Parathyroid adenoma (tissue), 2 donors: ENCODE data around the gene DAZAP1.
A peak's percentile ranks its signal among the peaks of the same experiment; 100 is the strongest.

ENCODE experiments used
- H2AFZ ChIP-seq: fragments of 300-600 bp; sonication (generic); one replicate; pipeline ENCODE4 v1.7.0; 2017; ENCODE audit warnings: antibody characterized with exemption, mild to moderate bottlenecking
- H3K27ac ChIP-seq: fragments of 300-600 bp; sonication (generic); one replicate; pipeline ENCODE4 v1.7.0; 2017
- H3K27me3 ChIP-seq: fragments of 300-600 bp; sonication (generic); one replicate; pipeline ENCODE4 v1.7.0; 2017; ENCODE audit warnings: low read length; ENCODE audit not compliant: control insufficient read depth, insufficient read depth
- H3K36me3 ChIP-seq: fragments of 300-600 bp; sonication (generic); one replicate; pipeline ENCODE4 v1.7.0; 2017; ENCODE audit warnings: low read length; ENCODE audit not compliant: control insufficient read depth, insufficient read depth
- H3K4me1 ChIP-seq: fragments of 300-600 bp; sonication (generic); one replicate; pipeline ENCODE4 v1.7.0; 2017; ENCODE audit warnings: control low read depth
- H3K4me2 ChIP-seq: fragments of 300-600 bp; sonication (generic); one replicate; pipeline ENCODE4 v1.7.0; 2017; ENCODE audit warnings: low read length
- H3K4me3 ChIP-seq: fragments of 300-600 bp; sonication (generic); one replicate; pipeline ENCODE4 v1.7.0; 2017; ENCODE audit warnings: low read depth, low read length
- H3K79me2 ChIP-seq: fragments of 300-600 bp; sonication (generic); one replicate; pipeline ENCODE4 v1.7.0; 2017; ENCODE audit warnings: control low read depth
- H3K9ac ChIP-seq: fragments of 300-600 bp; sonication (generic); one replicate; pipeline ENCODE4 v1.7.0; 2017; ENCODE audit warnings: mild to moderate bottlenecking
- H3K9me3 ChIP-seq: fragments of 300-600 bp; sonication (generic); one replicate; pipeline ENCODE4 v1.7.0; 2017; ENCODE audit warnings: low read length; ENCODE audit not compliant: control insufficient read depth
- CTCF ChIP-seq: fragments of 300-600 bp; sonication (generic); IDR thresholded peaks from one replicate; pipeline ENCODE4 v1.7.0; 2017; ENCODE audit warnings: antibody characterized with exemption, mild to moderate bottlenecking
- donor health status: primary hyperparathyroidism.

DAZAP1 gene

GRCh38 chr19:1412995-1413800 lies 5.8 kb downstream of the DAZAP1 start:
- no peak overlapping the region for H3K4me2 ChIP-seq
- no peak overlapping the region for H3K27ac ChIP-seq
- H2AFZ ChIP-seq: no peak overlapping the region
- H3K27me3 ChIP-seq: no peaks in the 10 kb centered on the region
- H3K4me1 ChIP-seq: peaks cover 47% of the 10 kb centered on the region
- H3K79me2 ChIP-seq: peaks cover 77% of the 10 kb centered on the region
- no peaks in the 10 kb centered on the region for H3K9me3 ChIP-seq
- H3K36me3 ChIP-seq: no peaks in the 10 kb centered on the region
- H3K9ac ChIP-seq: no peak overlapping the region
- no peak for TF ChIP-seq CTCF
- no peak overlapping the region for H3K4me3 ChIP-seq

- H3K79me2 ChIP-seq: peaks cover 71% of the 10 kb centered on the region
- no peaks in the 10 kb centered on the region for H3K36me3 ChIP-seq
- H3K4me2 ChIP-seq: peak overlapping the region; percentile 40
- H2AFZ ChIP-seq: no peak overlapping the region
- H3K9ac ChIP-seq: no peak overlapping the region
- H3K27me3 ChIP-seq: no peaks in the 10 kb centered on the region
- no peaks in the 10 kb centered on the region for H3K9me3 ChIP-seq
- TF ChIP-seq CTCF: no peak
- peak overlapping the region; percentile 42 for H3K4me3 ChIP-seq
- peak overlapping the region; percentile 72 for H3K27ac ChIP-seq
- peaks cover 27% of the 10 kb centered on the region for H3K4me1 ChIP-seq
These were observed 8.8 kb downstream of the DAZAP1 start for GRCh38 chr19:1416014-1416841.

GRCh38 chr19:1417145-1417544 lies 9.8 kb downstream of the DAZAP1 start:
- peaks cover 24% of the 10 kb centered on the region for H3K4me1 ChIP-seq
- no peaks in the 10 kb centered on the region for H3K36me3 ChIP-seq
- peak overlapping the region; percentile 13 for H3K4me2 ChIP-seq
- no peak for TF ChIP-seq CTCF
- H3K79me2 ChIP-seq: peaks cover 71% of the 10 kb centered on the region
- H3K9ac ChIP-seq: no peak overlapping the region
- no peak overlapping the region for H2AFZ ChIP-seq
- H3K4me3 ChIP-seq: no peak overlapping the region
- no peaks in the 10 kb centered on the region for H3K27me3 ChIP-seq
- no peaks in the 10 kb centered on the region for H3K9me3 ChIP-seq
- no peak overlapping the region for H3K27ac ChIP-seq

- Histone ChIP-seq H3K79me2 (peaks cover 66% of the 10 kb centered on the region), H3K4me2 (no peak overlapping the region), H3K36me3 (no peaks in the 10 kb centered on the region), H3K27ac (no peak overlapping the region), H3K4me3 (no peak overlapping the region), H3K9me3 (no peaks in the 10 kb centered on the region), H2AFZ (no peak overlapping the region), H3K4me1 (peaks cover 24% of the 10 kb centered on the region), H3K9ac (no peak overlapping the region), H3K27me3 (no peaks in the 10 kb centered on the region)
- no peak for TF ChIP-seq CTCF
These were observed 10.5 kb downstream of the DAZAP1 start for GRCh38 chr19:1417681-1418495.
